Suprapubic skin (tissue), 4 donors: ENCODE measurements around the gene TLCD5.

Experiments used
- CTCF ChIP-seq, 2 donors: fragments of 200-600 bp in 1 of 2; fragments of 450-650 bp in 1 of 2; sonication (generic) in 1 of 2; IDR thresholded peaks; one replicate each; pipeline ENCODE4 v1.5.1; 2016 to 2019; ENCODE audit warnings: antibody characterized with exemption in 2 of 2, mild to moderate bottlenecking in 1 of 2, moderate library complexity in 1 of 2
- EP300 ChIP-seq: sonication (generic); formaldehyde crosslinking; IDR thresholded peaks from one replicate; pipeline ENCODE4 v1.6.1; 2017; ENCODE audit warnings: antibody characterized with exemption
- POLR2A ChIP-seq, 2 donors: fragments of 450-650 bp; IDR thresholded peaks; one replicate each; pipeline ENCODE4 v1.6.1; 2017; ENCODE audit warnings: antibody characterized with exemption in 2 of 2, mild to moderate bottlenecking in 2 of 2, moderate library complexity in 2 of 2
- POLR2AphosphoS5 ChIP-seq, 3 donors: sonication (generic); formaldehyde crosslinking; IDR thresholded peaks; one replicate each; pipeline ENCODE4 v1.6.1; 2017; ENCODE audit warnings: antibody characterized with exemption in 3 of 3

GRCh38 chr11:120330045-120330444 is 4.9 kb downstream of the TLCD5 start:
- TF ChIP-seq CTCF (IDR thresholded peaks at IDR 0.05) (no peak), POLR2AphosphoS5 (IDR thresholded peaks at IDR 0.05) (no peak), POLR2A (IDR thresholded peaks at IDR 0.05) (no peak), EP300 (no peak)
